RWPE1 (cell line): ENCODE results near the gene CYREN.
A peak's percentile ranks its signal among the peaks of the same experiment; 100 is the strongest.

ENCODE experiments used
- CTCF ChIA-PET: fragments of 350-600 bp; sonication (Branson Sonifier 250); formaldehyde crosslinking; extraction: SDS; loops from one replicate; lab custom pipeline; 2021; lab: Yijun Ruan, JAX
- POLR2A ChIA-PET: fragments of 400-600 bp; formaldehyde crosslinking; extraction: SDS; loops from one replicate; lab custom pipeline; 2020; ENCODE audit warnings: antibody characterized with exemption; ENCODE audit not compliant: low non-redundant PET; lab: Yijun Ruan, JAX
- DNase-seq: peaks from one replicate; pipeline ENCODE4 v3.0.0; 2012; ENCODE audit warnings: low spot score
- H3K27ac ChIP-seq: fragments of 450-650 bp; 2 replicates; pipeline ENCODE4 v1.5.1; 2017
- CTCF ChIP-seq: fragments of 450-650 bp; conservative IDR thresholded peaks from 2 replicates; pipeline ENCODE4 v1.5.1; 2017; ENCODE audit warnings: low read depth, mild to moderate bottlenecking

CYREN gene

GRCh38 chr7:135205850-135206249 is 35.3 kb upstream of the CYREN start:
- ChIA-PET POLR2A (no interaction called here), CTCF (no interaction called here)
- no peak overlapping the region for H3K27ac ChIP-seq
- no peak for TF ChIP-seq CTCF
- no peak for DNase-seq

- H3K27ac ChIP-seq, result no peak overlapping the region
- POLR2A ChIA-PET, result no interaction called here
- no peak for TF ChIP-seq CTCF
- CTCF ChIA-PET, result interaction anchor here (0.7 kb wide), 1 partner anchor 1173 kb away, joined by 3 read pairs; no protein-coding TSS in a partner anchor
- peak; percentile 28 for DNase-seq
These were observed 34.4 kb upstream of the CYREN start for GRCh38 chr7:135204876-135205275.

GRCh38 chr7:135204341-135204749 is 33.8 kb upstream of the CYREN start:
- ChIA-PET POLR2A (no interaction called here), CTCF (interaction anchor here (0.7 kb wide), 1 partner anchor 1173 kb away, joined by 3 read pairs; no protein-coding TSS in a partner anchor)
- TF ChIP-seq CTCF, result no peak
- no peak for DNase-seq
- H3K27ac ChIP-seq, result 0 out of 2 replicates have a peak overlapping the region, but pooled peaks have one; percentile 7

GRCh38 chr7:135201350-135201749 is 30.8 kb upstream of the CYREN start:
- no peak for TF ChIP-seq CTCF
- CTCF ChIA-PET, result no interaction called here
- DNase-seq, result no peak
- H3K27ac ChIP-seq, result no peak overlapping the region
- POLR2A ChIA-PET, result no interaction called here

GRCh38 chr7:135200821-135201331 is 30.4 kb upstream of the CYREN start:
- no peak for DNase-seq
- CTCF ChIA-PET, result interaction anchor here (0.7 kb wide), 1 partner anchor 329 kb away, joined by 3 read pairs; no protein-coding TSS in a partner anchor
- H3K27ac ChIP-seq, result no peak overlapping the region
- POLR2A ChIA-PET, result no interaction called here
- no peak for TF ChIP-seq CTCF

- no peak overlapping the region for H3K27ac ChIP-seq
- DNase-seq, result no peak
- POLR2A ChIA-PET, result no interaction called here
- TF ChIP-seq CTCF, result no peak
- CTCF ChIA-PET, result no interaction called here
These were observed 28.9 kb upstream of the CYREN start for GRCh38 chr7:135199439-135199838.
